OCI-LY3 (cell line): ENCODE data around the gene WTAP.
A peak's percentile ranks its signal among the peaks of the same experiment; 100 is the strongest.
"Not testable (repeated sequence)": the region's sequence is repeated elsewhere in the genome, so short reads cannot be mapped to it uniquely, and the experiment has no call there.

ENCODE experiments used
- H2AFZ ChIP-seq: fragments of 200-600, 300-600 bp; shearing (Covaris generic); 2 replicates; pipeline ENCODE4 v1.6.0; 2014; ENCODE audit warnings: antibody characterized with exemption, low read depth, low read length
- H3K27ac ChIP-seq: fragments of 200-600, 300-600 bp; sonication (generic); 2 replicates; pipeline ENCODE4 v1.5.1; 2014; ENCODE audit warnings: mild to moderate bottlenecking, low read length, moderate library complexity, mixed read lengths
- H3K27me3 ChIP-seq: fragments of 200-600, 300-600 bp; sonication (generic); 2 replicates; pipeline ENCODE4 v1.6.1; 2014; ENCODE audit warnings: low read depth, low read length, mixed read lengths
- H3K36me3 ChIP-seq: fragments of 200-600, 300-600 bp; sonication (generic); replicated peaks from 2 replicates; pipeline ENCODE3; 2014; ENCODE audit warnings: low read depth, low read length, mixed read lengths
- H3K4me1 ChIP-seq: fragments of 300-600, 200-600 bp; sonication (generic); 2 replicates; pipeline ENCODE4 v1.6.1; 2014; ENCODE audit warnings: low read length, mixed read lengths
- H3K4me2 ChIP-seq: fragments of 200-600, 300-600 bp; sonication (generic); 2 replicates; pipeline ENCODE4 v1.6.1; 2014; ENCODE audit warnings: low read length, mixed read lengths
- H3K4me3 ChIP-seq: fragments of 300-600, 200-600 bp; sonication (generic); 2 replicates; pipeline ENCODE4 v1.5.1; 2014; ENCODE audit warnings: antibody characterized with exemption, mild to moderate bottlenecking, low read length, moderate library complexity
- H3K79me2 ChIP-seq: fragments of 300-600, 200-600 bp; shearing (Covaris generic); 2 replicates; pipeline ENCODE4 v1.6.1; 2014; ENCODE audit warnings: mild to moderate bottlenecking, low read length, mixed read lengths
- H3K9ac ChIP-seq: fragments of 300-600, 200-600 bp; shearing (Covaris generic); 2 replicates; pipeline ENCODE4 v1.6.0; 2014; ENCODE audit warnings: mild to moderate bottlenecking, low read length, moderate library complexity
- H3K9me3 ChIP-seq: fragments of 200-600, 300-600 bp; shearing (Covaris generic); 2 replicates; pipeline ENCODE4 v1.6.1; 2014; ENCODE audit warnings: low read length, mixed read lengths; ENCODE audit not compliant: insufficient read depth
- H4K20me1 ChIP-seq: fragments of 200-600, 300-600 bp; sonication (generic); 2 replicates; pipeline ENCODE4 v1.6.1; 2016; ENCODE audit warnings: low read length, mixed read lengths; ENCODE audit not compliant: insufficient read depth
- EZH2phosphoT487 ChIP-seq: fragments of 200-600 bp; shearing (Covaris generic); IDR thresholded peaks from 2 replicates; pipeline ENCODE4 v1.6.1; 2018; ENCODE audit warnings: antibody characterized with exemption, mixed run types, low read depth
- TF ChIP-seq, protein P1 (sequence below): fragments of 200-600, 300-600 bp; sonication (generic); IDR thresholded peaks from 2 replicates; pipeline ENCODE4 v1.5.1; 2014; ENCODE audit warnings: antibody characterized with exemption, low read length, low read depth

WTAP gene

DNA sequence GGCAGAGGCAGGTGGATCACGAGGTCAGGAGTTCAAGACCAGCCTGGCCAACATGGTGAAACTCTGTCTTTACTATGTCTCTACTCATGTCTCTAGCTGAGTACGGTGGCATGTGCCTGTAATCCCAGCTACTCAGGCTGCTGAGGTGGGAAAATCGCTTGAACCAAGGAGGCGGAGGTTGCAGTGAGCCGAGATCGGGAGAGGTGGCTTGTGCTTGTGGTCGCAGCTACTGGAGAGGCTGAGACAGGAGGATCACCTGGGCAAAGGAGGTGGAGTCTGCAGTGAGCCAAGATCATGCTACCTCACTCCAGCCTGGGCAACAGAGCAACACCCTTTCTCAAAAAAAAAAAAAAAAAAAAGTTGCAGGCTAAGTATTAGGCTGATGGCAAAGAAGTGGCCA, 8.0 kb upstream of the WTAP start:
- Histone ChIP-seq H3K4me1 (no peaks in the 10 kb centered on the region), H2AFZ (no peak overlapping the region), H3K27ac (no peak overlapping the region), H3K36me3 (no peaks in the 10 kb centered on the region), H3K79me2 (peaks cover 23% of the 10 kb centered on the region), H3K9me3 (no peaks in the 10 kb centered on the region), H3K9ac (no peak overlapping the region), H3K4me2 (no peak overlapping the region), H3K27me3 (no peaks in the 10 kb centered on the region), H3K4me3 (no peak overlapping the region), H4K20me1 (no peaks in the 10 kb centered on the region)
- TF ChIP-seq, protein P1, sequence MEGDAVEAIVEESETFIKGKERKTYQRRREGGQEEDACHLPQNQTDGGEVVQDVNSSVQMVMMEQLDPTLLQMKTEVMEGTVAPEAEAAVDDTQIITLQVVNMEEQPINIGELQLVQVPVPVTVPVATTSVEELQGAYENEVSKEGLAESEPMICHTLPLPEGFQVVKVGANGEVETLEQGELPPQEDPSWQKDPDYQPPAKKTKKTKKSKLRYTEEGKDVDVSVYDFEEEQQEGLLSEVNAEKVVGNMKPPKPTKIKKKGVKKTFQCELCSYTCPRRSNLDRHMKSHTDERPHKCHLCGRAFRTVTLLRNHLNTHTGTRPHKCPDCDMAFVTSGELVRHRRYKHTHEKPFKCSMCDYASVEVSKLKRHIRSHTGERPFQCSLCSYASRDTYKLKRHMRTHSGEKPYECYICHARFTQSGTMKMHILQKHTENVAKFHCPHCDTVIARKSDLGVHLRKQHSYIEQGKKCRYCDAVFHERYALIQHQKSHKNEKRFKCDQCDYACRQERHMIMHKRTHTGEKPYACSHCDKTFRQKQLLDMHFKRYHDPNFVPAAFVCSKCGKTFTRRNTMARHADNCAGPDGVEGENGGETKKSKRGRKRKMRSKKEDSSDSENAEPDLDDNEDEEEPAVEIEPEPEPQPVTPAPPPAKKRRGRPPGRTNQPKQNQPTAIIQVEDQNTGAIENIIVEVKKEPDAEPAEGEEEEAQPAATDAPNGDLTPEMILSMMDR: no peak
- no peak for TF ChIP-seq EZH2phosphoT487

GRCh38 chr6:159720708-159721107, 6.6 kb upstream of the WTAP start:
- TF ChIP-seq EZH2phosphoT487: no peak
- TF ChIP-seq, protein P1: peak; percentile 27
- peaks cover 37% of the 10 kb centered on the region for H3K79me2 ChIP-seq
- peaks cover under 1% of the 10 kb centered on the region; the same call in 1 of the 2 replicates for H3K4me1 ChIP-seq
- no peak overlapping the region for H3K4me2 ChIP-seq
- H3K9me3 ChIP-seq: no peaks in the 10 kb centered on the region
- no peaks in the 10 kb centered on the region for H3K36me3 ChIP-seq
- no peak overlapping the region for H2AFZ ChIP-seq
- no peaks in the 10 kb centered on the region for H4K20me1 ChIP-seq
- no peaks in the 10 kb centered on the region for H3K27me3 ChIP-seq
- no peak overlapping the region for H3K27ac ChIP-seq
- H3K4me3 ChIP-seq: no peak overlapping the region
- H3K9ac ChIP-seq: no peak overlapping the region

- H3K4me1 ChIP-seq, H2AFZ ChIP-seq, H4K20me1 ChIP-seq, H3K36me3 ChIP-seq, H3K4me3 ChIP-seq, H3K27ac ChIP-seq, H3K4me2 ChIP-seq, H3K27me3 ChIP-seq, H3K9me3 ChIP-seq, H3K9ac ChIP-seq: not testable (repeated sequence)
- peaks cover 47% of the 10 kb centered on the region for H3K79me2 ChIP-seq
Observed at GRCh38 chr6:159721981-159722380, 5.3 kb upstream of the WTAP start.

- Histone ChIP-seq H3K27me3 (no peaks in the 10 kb centered on the region), H2AFZ (no peak overlapping the region), H3K4me1 (peaks cover 3% of the 10 kb centered on the region; the same call in 1 of the 2 replicates), H3K9ac (no peak overlapping the region), H3K4me3 (no peak overlapping the region), H3K36me3 (no peaks in the 10 kb centered on the region), H4K20me1 (no peaks in the 10 kb centered on the region), H3K9me3 (no peaks in the 10 kb centered on the region), H3K4me2 (no peak overlapping the region), H3K79me2 (peaks cover 51% of the 10 kb centered on the region), H3K27ac (no peak overlapping the region)
- TF ChIP-seq, protein P1: no peak
- no peak for TF ChIP-seq EZH2phosphoT487
Observed at GRCh38 chr6:159722655-159723054, 4.7 kb upstream of the WTAP start.

DNA sequence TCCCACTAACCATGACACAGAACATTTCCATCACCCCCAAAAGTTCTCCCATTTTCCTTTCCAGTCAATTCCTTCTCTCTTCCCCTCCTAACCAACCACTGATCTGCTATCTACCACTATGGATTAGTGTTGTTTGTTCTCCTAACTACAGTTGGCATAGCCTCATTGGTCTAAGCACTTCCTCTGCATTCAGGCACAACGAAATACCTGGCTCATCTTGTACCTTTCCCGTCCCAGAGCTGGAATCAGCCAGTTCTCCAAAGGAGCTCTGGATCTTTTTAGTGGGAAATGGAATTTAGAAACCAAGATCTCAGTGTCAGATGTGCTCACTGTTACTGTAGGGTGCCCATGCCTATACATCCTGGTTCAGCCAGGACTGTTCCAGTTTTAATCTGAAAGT, 4.0 kb upstream of the WTAP start:
- Histone ChIP-seq H3K9me3 (no peaks in the 10 kb centered on the region), H3K27me3 (no peaks in the 10 kb centered on the region), H3K79me2 (peaks cover 57% of the 10 kb centered on the region), H2AFZ (no peak overlapping the region), H4K20me1 (peaks cover 4% of the 10 kb centered on the region), H3K9ac (no peak overlapping the region), H3K27ac (no peak overlapping the region), H3K4me2 (no peak overlapping the region), H3K4me1 (peaks cover 3% of the 10 kb centered on the region; the same call in 1 of the 2 replicates), H3K4me3 (no peak overlapping the region), H3K36me3 (no peaks in the 10 kb centered on the region)
- no peak for TF ChIP-seq EZH2phosphoT487
- TF ChIP-seq, protein P1: no peak
